HFF-Myc (cell line): Measurements from ENCODE around the gene P3H4.

Experiments used
- DNase-seq: peaks from one replicate; pipeline ENCODE4 v3.0.0-alpha.2; 2011; ENCODE audit warnings: low read depth; ENCODE audit errors: extremely low read depth
- H3K4me3 ChIP-seq: replicated peaks from 2 replicates; pipeline ENCODE4 v1.5.1; 2011; ENCODE audit warnings: low read depth, mild to moderate bottlenecking, control low read depth, low read length
- CTCF ChIP-seq: IDR thresholded peaks from 2 replicates; pipeline ENCODE4 v1.5.1; 2012; ENCODE audit warnings: mild to moderate bottlenecking, low read depth, low read length, control low read depth; ENCODE audit errors: missing control alignments

P3H4 gene

GRCh38 chr17:41772586-41773189 is 39.1 kb downstream of the P3H4 start:
- no peak for TF ChIP-seq CTCF
- no peak overlapping the region for H3K4me3 ChIP-seq
- no peak for DNase-seq

GRCh38 chr17:41772218-41772585 is 39.5 kb downstream of the P3H4 start:
- no peak for DNase-seq
- TF ChIP-seq CTCF = no peak
- no peak overlapping the region for H3K4me3 ChIP-seq

- TF ChIP-seq CTCF = no peak
- DNase-seq = no peak
- no peak overlapping the region for H3K4me3 ChIP-seq
These were observed 40.2 kb downstream of the P3H4 start for GRCh38 chr17:41771389-41772206.

GRCh38 chr17:41769985-41770384 is 41.8 kb downstream of the P3H4 start:
- no peak for TF ChIP-seq CTCF
- DNase-seq = no peak
- H3K4me3 ChIP-seq = no peak overlapping the region

GRCh38 chr17:41769346-41769862 is 42.3 kb downstream of the P3H4 start:
- H3K4me3 ChIP-seq = no peak overlapping the region
- no peak for TF ChIP-seq CTCF
- DNase-seq = no peak

- TF ChIP-seq CTCF = no peak
- no peak for DNase-seq
- no peak overlapping the region for H3K4me3 ChIP-seq
These were observed 43.0 kb downstream of the P3H4 start for GRCh38 chr17:41768682-41769288.
